Loucy (cell line): ENCODE results near the gene CUL2.
"Not testable (repeated sequence)": the region's sequence is repeated elsewhere in the genome, so short reads cannot be mapped to it uniquely, and the experiment has no call there.

Source experiments
- H2AFZ ChIP-seq: fragments of 200-600 bp; sonication (generic); 2 replicates; pipeline ENCODE4 v1.6.0; 2016; ENCODE audit warnings: antibody characterized with exemption, mild to moderate bottlenecking, low read length, moderate library complexity
- H3F3A ChIP-seq: fragments of 200-600 bp; 2 replicates; pipeline ENCODE4 v1.6.0; 2016; ENCODE audit warnings: antibody characterized with exemption, low read depth, mild to moderate bottlenecking
- H3K27me3 ChIP-seq: fragments of 200-600 bp; sonication (generic); 2 replicates; pipeline ENCODE4 v1.6.1; 2014; ENCODE audit warnings: low read length, mild to moderate bottlenecking; ENCODE audit not compliant: insufficient read depth, poor library complexity, severe bottlenecking
- H3K36me3 ChIP-seq: fragments of 200-600 bp; sonication (generic); 2 replicates; pipeline ENCODE4 v1.6.1; 2016; ENCODE audit warnings: low read length; ENCODE audit not compliant: insufficient read depth
- H3K4me1 ChIP-seq: fragments of 200-600 bp; sonication (generic); 2 replicates; pipeline ENCODE4 v1.5.1; 2014; ENCODE audit warnings: low read length, mild to moderate bottlenecking; ENCODE audit not compliant: insufficient read depth, poor library complexity, severe bottlenecking
- H3K4me2 ChIP-seq: fragments of 200-600 bp; sonication (generic); 2 replicates; pipeline ENCODE4 v1.6.0; 2014; ENCODE audit warnings: antibody characterized with exemption, low read length, low read depth, mild to moderate bottlenecking; ENCODE audit not compliant: poor library complexity, severe bottlenecking
- H3K4me3 ChIP-seq: fragments of 200-600 bp; sonication (generic); 2 replicates; pipeline ENCODE4 v1.5.1; 2014; ENCODE audit warnings: low read length, mild to moderate bottlenecking, mixed read lengths; ENCODE audit not compliant: poor library complexity, severe bottlenecking
- H3K79me2 ChIP-seq: fragments of 200-600 bp; sonication (generic); 2 replicates; pipeline ENCODE4 v1.6.1; 2014; ENCODE audit warnings: low read length; ENCODE audit not compliant: insufficient read depth
- H3K9ac ChIP-seq: fragments of 200-600 bp; sonication (generic); 2 replicates; pipeline ENCODE4 v1.6.0; 2014; ENCODE audit warnings: mild to moderate bottlenecking, low read depth, low read length, moderate library complexity; ENCODE audit not compliant: poor library complexity, severe bottlenecking
- H3K9me2 ChIP-seq: fragments of 200-600 bp; sonication (generic); replicated peaks from 2 replicates; pipeline ENCODE4 v1.6.1; 2016; ENCODE audit warnings: low read depth, low read length, mixed read lengths
- H3K9me3 ChIP-seq: fragments of 200-600 bp; sonication (generic); 2 replicates; pipeline ENCODE4 v1.6.1; 2014; ENCODE audit warnings: mild to moderate bottlenecking, antibody characterized with exemption, low read length, low read depth; ENCODE audit not compliant: insufficient read depth
- H4K20me1 ChIP-seq: fragments of 200-600 bp; sonication (generic); 2 replicates; pipeline ENCODE4 v1.6.0; 2014; ENCODE audit warnings: antibody characterized with exemption, low read length, mild to moderate bottlenecking; ENCODE audit not compliant: insufficient read depth, poor library complexity, severe bottlenecking
- EZH2phosphoT487 ChIP-seq: fragments of 200-600 bp; IDR thresholded peaks from 2 replicates; pipeline ENCODE4 v1.6.1; 2018; ENCODE audit warnings: antibody characterized with exemption, mild to moderate bottlenecking, moderate library complexity, borderline replicate concordance
- TF ChIP-seq, protein P1 (sequence below): fragments of 200-600 bp; sonication (generic); conservative IDR thresholded peaks from 2 replicates; pipeline ENCODE4 v1.5.1; 2014; ENCODE audit warnings: mild to moderate bottlenecking, antibody characterized with exemption, low read length

CUL2 gene

DNA sequence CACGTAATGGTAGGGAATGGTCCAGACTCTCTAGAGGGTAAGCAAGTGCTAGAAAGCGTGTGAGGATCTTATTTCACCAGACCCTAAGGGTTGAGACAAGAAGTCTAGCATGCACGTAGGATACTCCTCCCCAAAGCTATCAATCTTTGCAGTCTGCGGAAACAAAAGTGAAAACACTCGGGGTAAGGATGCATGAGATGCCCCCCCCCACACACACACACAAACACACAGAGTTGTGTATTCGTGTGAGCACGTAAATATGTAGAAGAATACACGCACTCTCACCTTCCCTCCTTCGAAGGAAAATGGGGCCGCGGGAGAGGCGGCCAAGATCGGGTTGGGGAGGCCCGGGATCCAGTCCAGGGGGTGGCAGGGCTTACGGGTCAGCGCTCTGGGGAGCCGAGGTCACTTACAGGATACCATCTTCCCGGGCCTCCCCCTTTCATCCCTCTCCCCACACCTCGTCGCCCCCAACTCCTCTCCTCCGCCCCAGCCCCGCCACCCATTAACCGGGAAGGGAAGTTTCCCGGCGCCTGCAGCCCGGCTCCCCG, 455 bp downstream of the CUL2 start:
- Histone ChIP-seq H3K4me2 (peak overlapping the region; percentile 93), H4K20me1 (peaks cover 26% of the 10 kb centered on the region), H3K36me3 (no peaks in the 10 kb centered on the region), H3K79me2 (peaks cover 53% of the 10 kb centered on the region), H3K27me3 (no peaks in the 10 kb centered on the region), H3K9ac (peak overlapping the region; percentile 84), H2AFZ (peak overlapping the region; percentile 98), H3K4me3 (peak overlapping the region; percentile 86), H3K4me1 (peaks cover 40% of the 10 kb centered on the region), H3K9me3 (no peaks in the 10 kb centered on the region), H3F3A (no peaks in the 10 kb centered on the region), H3K9me2 (no peaks in the 10 kb centered on the region)
- TF ChIP-seq, protein P1, sequence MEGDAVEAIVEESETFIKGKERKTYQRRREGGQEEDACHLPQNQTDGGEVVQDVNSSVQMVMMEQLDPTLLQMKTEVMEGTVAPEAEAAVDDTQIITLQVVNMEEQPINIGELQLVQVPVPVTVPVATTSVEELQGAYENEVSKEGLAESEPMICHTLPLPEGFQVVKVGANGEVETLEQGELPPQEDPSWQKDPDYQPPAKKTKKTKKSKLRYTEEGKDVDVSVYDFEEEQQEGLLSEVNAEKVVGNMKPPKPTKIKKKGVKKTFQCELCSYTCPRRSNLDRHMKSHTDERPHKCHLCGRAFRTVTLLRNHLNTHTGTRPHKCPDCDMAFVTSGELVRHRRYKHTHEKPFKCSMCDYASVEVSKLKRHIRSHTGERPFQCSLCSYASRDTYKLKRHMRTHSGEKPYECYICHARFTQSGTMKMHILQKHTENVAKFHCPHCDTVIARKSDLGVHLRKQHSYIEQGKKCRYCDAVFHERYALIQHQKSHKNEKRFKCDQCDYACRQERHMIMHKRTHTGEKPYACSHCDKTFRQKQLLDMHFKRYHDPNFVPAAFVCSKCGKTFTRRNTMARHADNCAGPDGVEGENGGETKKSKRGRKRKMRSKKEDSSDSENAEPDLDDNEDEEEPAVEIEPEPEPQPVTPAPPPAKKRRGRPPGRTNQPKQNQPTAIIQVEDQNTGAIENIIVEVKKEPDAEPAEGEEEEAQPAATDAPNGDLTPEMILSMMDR, result no peak
- TF ChIP-seq EZH2phosphoT487, result no peak

GRCh38 chr10:35083242-35083641, 6.9 kb downstream of the CUL2 start:
- Histone ChIP-seq H3K4me1 (peaks cover 27% of the 10 kb centered on the region), H2AFZ (no peak overlapping the region), H3K79me2 (peaks cover 88% of the 10 kb centered on the region), H3K4me2 (no peak overlapping the region), H4K20me1 (peaks cover 14% of the 10 kb centered on the region), H3K4me3 (no peak overlapping the region), H3F3A (no peaks in the 10 kb centered on the region), H3K27me3 (no peaks in the 10 kb centered on the region), H3K9me2 (no peaks in the 10 kb centered on the region), H3K9ac (no peak overlapping the region), H3K9me3 (no peaks in the 10 kb centered on the region), H3K36me3 (peaks cover 3% of the 10 kb centered on the region; the same call in 1 of the 2 replicates)
- TF ChIP-seq, protein P1, result no peak
- no peak for TF ChIP-seq EZH2phosphoT487

DNA sequence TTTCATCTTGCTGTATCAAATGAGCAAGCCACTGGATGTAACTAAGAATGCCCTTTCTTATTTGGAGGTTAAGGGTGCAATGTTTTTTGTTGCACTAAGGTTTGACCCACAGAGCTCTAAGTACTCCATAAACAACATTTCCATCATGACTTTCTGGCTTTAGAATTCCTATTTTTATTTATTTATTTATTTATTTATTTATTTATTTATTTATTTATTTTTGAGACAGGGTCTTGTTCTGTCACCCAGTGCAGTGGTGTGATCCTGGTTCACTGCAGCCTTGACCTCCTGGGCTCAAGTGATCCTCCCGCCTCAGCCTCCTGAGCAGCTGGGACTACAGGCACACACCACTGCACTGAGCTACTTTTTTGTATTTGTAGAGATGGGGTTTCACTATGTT, 9.9 kb downstream of the CUL2 start:
- H3K4me2 ChIP-seq, H4K20me1 ChIP-seq: not testable (repeated sequence)

DNA sequence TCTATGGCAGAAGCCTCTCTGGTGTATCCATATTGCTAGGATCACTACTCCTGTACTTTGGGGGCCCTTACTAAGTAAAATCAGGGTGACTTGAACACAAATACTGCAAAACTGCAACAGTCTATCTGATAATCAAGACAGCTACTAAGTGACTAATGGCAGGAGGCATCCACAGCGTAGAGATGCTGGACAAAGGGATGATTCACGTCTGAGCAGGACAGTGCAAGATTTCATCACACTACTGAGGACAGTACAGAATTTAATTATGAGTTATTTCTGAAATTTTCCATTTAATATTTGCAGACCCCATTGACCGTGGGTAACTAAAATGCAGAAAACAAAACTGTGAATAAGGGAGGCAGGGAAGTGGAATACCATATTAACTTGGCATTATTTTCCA, 10.4 kb downstream of the CUL2 start:
- H3K36me3 ChIP-seq, result peaks cover 3% of the 10 kb centered on the region; the same call in 1 of the 2 replicates
- peaks cover 72% of the 10 kb centered on the region for H3K79me2 ChIP-seq
- no peak overlapping the region for H3K9ac ChIP-seq
- no peaks in the 10 kb centered on the region for H3F3A ChIP-seq
- H2AFZ ChIP-seq, result no peak overlapping the region
- no peaks in the 10 kb centered on the region for H4K20me1 ChIP-seq
- no peaks in the 10 kb centered on the region for H3K9me3 ChIP-seq
- no peak overlapping the region for H3K4me2 ChIP-seq
- peaks cover 6% of the 10 kb centered on the region for H3K4me1 ChIP-seq
- no peak overlapping the region for H3K4me3 ChIP-seq
- H3K27me3 ChIP-seq, result no peaks in the 10 kb centered on the region
- TF ChIP-seq, protein P1, result no peak
- TF ChIP-seq EZH2phosphoT487, result no peak
- no peaks in the 10 kb centered on the region for H3K9me2 ChIP-seq

More for the DNA sequence above, 9.9 kb downstream of the CUL2 start:
- peaks cover 70% of the 10 kb centered on the region for H3K79me2 ChIP-seq
- H3K4me3 ChIP-seq, H3K9ac ChIP-seq, H3F3A ChIP-seq, H3K9me2 ChIP-seq, H2AFZ ChIP-seq, H3K36me3 ChIP-seq, H3K9me3 ChIP-seq, H3K27me3 ChIP-seq, H3K4me1 ChIP-seq: not testable (repeated sequence)
